ENCODE results near the gene COMMD4. TPM values are rescaled to one million over a fixed set of nuclear protein-coding genes. Genes with fewer than 3 reads are reported as not detected.

Gene COMMD4
- total RNA-seq, 1 donor: 68.4 TPM

DNA sequence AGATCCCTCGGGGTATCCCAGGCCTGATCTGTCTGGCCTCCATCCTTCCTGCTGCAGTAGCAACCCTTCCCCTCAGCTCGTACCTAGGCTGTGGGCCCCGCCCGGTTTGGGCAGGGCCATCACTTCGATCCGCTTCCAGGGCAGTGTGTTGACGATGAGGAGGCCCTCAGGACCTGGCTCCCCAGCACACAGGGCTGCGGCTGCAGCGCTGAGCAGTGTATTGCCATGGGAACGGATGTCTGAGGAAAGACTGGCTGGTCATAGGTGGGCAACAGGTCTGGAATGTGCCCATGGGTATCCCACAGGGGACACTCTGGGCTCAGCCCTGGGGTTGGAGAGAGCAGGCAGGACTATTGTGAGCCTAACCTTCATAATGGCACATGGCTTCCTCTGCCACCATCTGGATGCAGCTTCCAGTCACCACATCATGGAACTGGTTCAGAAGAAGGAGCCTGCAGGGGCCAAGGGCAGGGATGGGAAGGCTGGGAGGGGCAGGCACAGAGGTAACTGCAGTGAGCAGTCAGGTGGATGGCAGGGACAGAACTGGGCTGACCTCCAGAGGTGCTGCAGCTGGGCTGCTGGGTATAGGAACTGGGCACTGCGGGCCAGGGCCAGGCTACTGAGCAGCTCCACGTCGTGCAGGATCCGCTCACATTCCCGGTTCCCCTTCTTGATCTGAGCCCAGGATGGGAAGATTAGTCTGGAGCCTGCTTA, 23.8 kb downstream of the COMMD4 start:
- H3K4me2 ChIP-seq (ENCODE audit: insufficient read depth, low read length): no peak overlapping the region
- no peaks in the 10 kb centered on the region for H3K9me3 ChIP-seq (ENCODE audit: low read depth, low read length)
- DNase-seq (ENCODE audit: insufficient read length, low spot score, missing footprints): no peak
- H2AFZ ChIP-seq (ENCODE audit: low read length): no peak overlapping the region
- H3K4me3 ChIP-seq (ENCODE audit: insufficient read depth, low read length): no peak overlapping the region
- no peaks in the 10 kb centered on the region for H4K20me1 ChIP-seq (ENCODE audit: insufficient read depth, low read length)
- H3K4me1 ChIP-seq (ENCODE audit: insufficient read depth, low read length): no peaks in the 10 kb centered on the region
- peaks cover 55% of the 10 kb centered on the region for H3K36me3 ChIP-seq (ENCODE audit: insufficient read depth, low read length)
- no peak overlapping the region for H3K27ac ChIP-seq (ENCODE audit: low read depth, low read length)
- no peaks in the 10 kb centered on the region for H3K27me3 ChIP-seq (ENCODE audit: insufficient read depth, low read length)
- TF ChIP-seq, protein P1, sequence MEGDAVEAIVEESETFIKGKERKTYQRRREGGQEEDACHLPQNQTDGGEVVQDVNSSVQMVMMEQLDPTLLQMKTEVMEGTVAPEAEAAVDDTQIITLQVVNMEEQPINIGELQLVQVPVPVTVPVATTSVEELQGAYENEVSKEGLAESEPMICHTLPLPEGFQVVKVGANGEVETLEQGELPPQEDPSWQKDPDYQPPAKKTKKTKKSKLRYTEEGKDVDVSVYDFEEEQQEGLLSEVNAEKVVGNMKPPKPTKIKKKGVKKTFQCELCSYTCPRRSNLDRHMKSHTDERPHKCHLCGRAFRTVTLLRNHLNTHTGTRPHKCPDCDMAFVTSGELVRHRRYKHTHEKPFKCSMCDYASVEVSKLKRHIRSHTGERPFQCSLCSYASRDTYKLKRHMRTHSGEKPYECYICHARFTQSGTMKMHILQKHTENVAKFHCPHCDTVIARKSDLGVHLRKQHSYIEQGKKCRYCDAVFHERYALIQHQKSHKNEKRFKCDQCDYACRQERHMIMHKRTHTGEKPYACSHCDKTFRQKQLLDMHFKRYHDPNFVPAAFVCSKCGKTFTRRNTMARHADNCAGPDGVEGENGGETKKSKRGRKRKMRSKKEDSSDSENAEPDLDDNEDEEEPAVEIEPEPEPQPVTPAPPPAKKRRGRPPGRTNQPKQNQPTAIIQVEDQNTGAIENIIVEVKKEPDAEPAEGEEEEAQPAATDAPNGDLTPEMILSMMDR (IDR thresholded peaks at IDR 0.05; ENCODE audit: extremely low read depth, low read depth, low read length): no peak
- no peaks in the 10 kb centered on the region for H3K79me2 ChIP-seq (ENCODE audit: insufficient read depth, low read length)

DNA sequence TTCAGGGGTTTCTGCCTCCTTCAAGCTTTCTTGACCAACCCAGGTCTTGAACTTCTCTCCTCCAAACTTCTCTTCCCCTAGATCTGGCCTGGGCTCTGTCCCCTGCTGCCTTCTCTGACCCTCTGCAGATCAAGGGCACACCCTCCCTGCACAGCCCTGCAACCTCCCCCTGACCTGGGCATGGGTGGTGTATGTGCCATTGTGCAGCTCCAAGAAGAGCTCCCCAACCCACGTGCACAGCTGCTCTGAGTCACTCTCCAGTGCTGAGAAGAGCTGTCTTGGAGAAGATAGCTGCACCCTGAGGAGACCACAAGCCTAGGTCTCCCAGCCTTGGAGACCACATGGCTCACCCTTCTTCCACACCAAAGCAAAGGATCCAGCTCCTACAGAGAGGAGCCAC, 24.5 kb downstream of the COMMD4 start:
- Histone ChIP-seq H3K9me3 (ENCODE audit: low read depth, low read length) (no peaks in the 10 kb centered on the region), H2AFZ (ENCODE audit: low read length) (no peak overlapping the region), H3K4me1 (ENCODE audit: insufficient read depth, low read length) (no peaks in the 10 kb centered on the region), H3K27me3 (ENCODE audit: insufficient read depth, low read length) (no peaks in the 10 kb centered on the region), H4K20me1 (ENCODE audit: insufficient read depth, low read length) (no peaks in the 10 kb centered on the region), H3K27ac (ENCODE audit: low read depth, low read length) (no peak overlapping the region), H3K79me2 (ENCODE audit: insufficient read depth, low read length) (no peaks in the 10 kb centered on the region), H3K4me3 (ENCODE audit: insufficient read depth, low read length) (no peak overlapping the region), H3K36me3 (ENCODE audit: insufficient read depth, low read length) (peaks cover 57% of the 10 kb centered on the region), H3K4me2 (ENCODE audit: insufficient read depth, low read length) (no peak overlapping the region)
- TF ChIP-seq, protein P1 (IDR thresholded peaks at IDR 0.05; ENCODE audit: extremely low read depth, low read depth, low read length): no peak
- DNase-seq (ENCODE audit: insufficient read length, low spot score, missing footprints): no peak

DNA sequence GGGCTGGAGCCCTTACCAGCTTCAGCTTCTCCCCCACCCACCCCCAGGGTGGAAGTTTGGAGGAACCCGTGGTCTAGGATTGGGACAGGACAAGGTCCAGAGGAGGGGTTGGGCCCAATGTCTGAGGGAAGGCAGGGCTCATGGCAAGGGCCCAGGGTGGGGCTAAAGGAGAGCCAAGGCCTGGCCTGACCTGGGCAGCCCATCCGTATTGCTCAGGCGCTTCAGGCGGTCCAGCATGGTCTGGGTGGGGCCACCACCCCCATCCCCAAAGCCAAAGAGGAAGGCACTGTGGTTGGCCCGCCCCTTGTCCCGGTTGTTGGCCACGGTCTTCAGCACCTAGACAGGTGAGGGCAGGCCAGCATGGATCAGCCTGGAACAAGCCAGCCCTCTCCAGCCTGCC, 25.0 kb downstream of the COMMD4 start:
- Histone ChIP-seq H3K9me3 (ENCODE audit: low read depth, low read length) (no peaks in the 10 kb centered on the region), H3K27ac (ENCODE audit: low read depth, low read length) (no peak overlapping the region), H4K20me1 (ENCODE audit: insufficient read depth, low read length) (no peaks in the 10 kb centered on the region), H3K4me3 (ENCODE audit: insufficient read depth, low read length) (no peak overlapping the region), H3K36me3 (ENCODE audit: insufficient read depth, low read length) (peaks cover 61% of the 10 kb centered on the region), H3K4me1 (ENCODE audit: insufficient read depth, low read length) (no peaks in the 10 kb centered on the region), H3K79me2 (ENCODE audit: insufficient read depth, low read length) (no peaks in the 10 kb centered on the region), H3K4me2 (ENCODE audit: insufficient read depth, low read length) (no peak overlapping the region), H2AFZ (ENCODE audit: low read length) (no peak overlapping the region), H3K27me3 (ENCODE audit: insufficient read depth, low read length) (no peaks in the 10 kb centered on the region)
- TF ChIP-seq, protein P1 (IDR thresholded peaks at IDR 0.05; ENCODE audit: extremely low read depth, low read depth, low read length): no peak
- no peak for DNase-seq (ENCODE audit: insufficient read length, low spot score, missing footprints)

DNA sequence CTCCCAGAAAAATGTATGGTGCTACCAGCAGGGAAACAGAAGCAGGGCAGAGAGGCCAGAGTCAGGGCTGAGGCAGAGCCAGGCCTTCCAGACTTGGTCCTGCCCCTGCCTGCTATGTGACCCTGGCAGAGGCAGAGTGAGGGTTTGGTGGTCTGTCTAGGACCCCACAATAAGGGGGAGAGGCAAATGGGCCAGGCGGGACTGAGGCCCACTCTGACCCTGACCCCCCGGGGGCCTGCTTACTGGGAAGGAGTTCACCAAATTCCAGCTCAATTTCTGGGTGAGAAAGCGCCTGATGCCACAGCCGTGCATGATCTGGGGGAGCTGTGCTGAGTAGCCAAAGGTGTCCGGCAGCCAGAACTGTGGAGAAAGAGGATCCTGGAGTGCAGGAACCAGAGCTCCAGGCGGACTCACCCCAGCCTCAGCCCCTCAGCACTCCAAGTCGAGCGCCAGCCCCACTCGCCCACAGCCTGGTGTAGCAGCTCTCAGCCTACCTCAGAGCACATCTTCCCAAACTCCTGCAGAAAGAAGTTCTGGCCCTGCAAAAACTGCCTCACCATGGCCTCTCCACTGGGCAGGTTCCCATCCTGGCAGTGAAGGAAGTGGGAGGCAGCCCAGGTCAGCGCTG, 25.6 kb downstream of the COMMD4 start:
- DNase-seq (ENCODE audit: insufficient read length, low spot score, missing footprints): no peak
- no peak overlapping the region for H3K4me2 ChIP-seq (ENCODE audit: insufficient read depth, low read length)
- no peak overlapping the region for H3K27ac ChIP-seq (ENCODE audit: low read depth, low read length)
- H3K9me3 ChIP-seq (ENCODE audit: low read depth, low read length): no peaks in the 10 kb centered on the region
- H3K4me3 ChIP-seq (ENCODE audit: insufficient read depth, low read length): no peak overlapping the region
- no peak overlapping the region for H2AFZ ChIP-seq (ENCODE audit: low read length)
- H3K36me3 ChIP-seq (ENCODE audit: insufficient read depth, low read length): peaks cover 67% of the 10 kb centered on the region
- no peaks in the 10 kb centered on the region for H3K4me1 ChIP-seq (ENCODE audit: insufficient read depth, low read length)
- no peaks in the 10 kb centered on the region for H3K79me2 ChIP-seq (ENCODE audit: insufficient read depth, low read length)
- no peaks in the 10 kb centered on the region for H3K27me3 ChIP-seq (ENCODE audit: insufficient read depth, low read length)
- TF ChIP-seq, protein P1 (IDR thresholded peaks at IDR 0.05; ENCODE audit: extremely low read depth, low read depth, low read length): no peak
- no peaks in the 10 kb centered on the region for H4K20me1 ChIP-seq (ENCODE audit: insufficient read depth, low read length)

All from osteoblast (primary cell).